GM12873 (cell line): ENCODE data around the gene PPP4R4.

Source experiments
- CTCF ChIP-seq: IDR thresholded peaks from 2 replicates; pipeline ENCODE4 v1.5.1; 2012; ENCODE audit warnings: low read depth, mild to moderate bottlenecking, moderate library complexity, low read length, control low read depth; ENCODE audit not compliant: insufficient read depth; ENCODE audit errors: missing control alignments

PPP4R4 gene

GRCh38 chr14:94179244-94179643, 5.1 kb downstream of the PPP4R4 start:
- TF ChIP-seq CTCF: no peak

GRCh38 chr14:94180655-94181271, 6.6 kb downstream of the PPP4R4 start:
- peak; percentile 52 for TF ChIP-seq CTCF

GRCh38 chr14:94181835-94182234, 7.7 kb downstream of the PPP4R4 start:
- no peak for TF ChIP-seq CTCF

- no peak for TF ChIP-seq CTCF
Observed at GRCh38 chr14:94192536-94192935, 18.4 kb downstream of the PPP4R4 start.

- TF ChIP-seq CTCF: no peak
Observed at GRCh38 chr14:94193776-94194175, 19.7 kb downstream of the PPP4R4 start.

- TF ChIP-seq CTCF: no peak
Observed at GRCh38 chr14:94196057-94196456, 21.9 kb downstream of the PPP4R4 start.

- TF ChIP-seq CTCF: no peak
Observed at GRCh38 chr14:94203473-94204210, 29.5 kb downstream of the PPP4R4 start.
